GDM1 (cell line): Measurements from ENCODE around the gene GARNL3.

ENCODE experiments used
- DNase-seq: peaks from one replicate; lab custom pipeline; 2025; lab: John Stamatoyannopoulos, UW

Gene GARNL3

DNA sequence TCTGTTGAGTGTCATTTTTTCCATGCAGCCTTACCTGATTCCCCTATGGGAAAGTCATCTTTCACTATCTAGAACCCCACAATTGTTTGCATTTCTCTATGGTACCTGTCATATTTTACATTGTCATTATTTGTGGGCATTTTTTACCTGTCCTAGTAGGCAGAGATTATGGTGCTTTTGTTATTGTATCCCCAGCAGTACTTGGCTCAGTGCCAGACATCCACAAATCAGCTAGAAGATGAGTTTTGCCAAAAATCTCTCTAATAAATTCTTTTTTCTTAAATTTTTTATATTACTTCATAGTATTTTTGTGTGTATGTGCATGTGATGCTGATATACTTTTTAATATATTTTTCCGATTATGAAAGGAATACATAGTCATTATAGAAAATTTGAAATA lies 13.2 kb downstream of the GARNL3 start:
- no peak for DNase-seq

DNA sequence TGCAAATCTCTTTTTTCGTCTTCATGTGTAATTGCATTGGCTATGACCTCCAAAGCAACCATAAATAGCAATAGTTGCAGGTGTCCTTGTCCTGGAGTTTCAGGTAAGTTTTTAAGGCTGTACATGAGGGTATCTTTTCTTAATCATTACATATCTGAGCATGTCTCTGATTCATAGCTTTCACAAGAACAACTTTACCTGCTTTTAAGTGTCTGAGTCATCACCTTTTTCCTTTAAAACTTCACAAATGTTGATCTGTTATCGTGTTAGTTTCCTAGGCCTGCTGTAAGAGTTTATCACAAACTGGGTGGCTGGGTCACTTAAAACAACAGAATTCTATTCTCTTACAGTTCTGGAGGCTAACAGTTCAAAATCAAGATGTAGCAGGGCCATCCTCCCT lies 13.8 kb downstream of the GARNL3 start:
- no peak for DNase-seq

DNA sequence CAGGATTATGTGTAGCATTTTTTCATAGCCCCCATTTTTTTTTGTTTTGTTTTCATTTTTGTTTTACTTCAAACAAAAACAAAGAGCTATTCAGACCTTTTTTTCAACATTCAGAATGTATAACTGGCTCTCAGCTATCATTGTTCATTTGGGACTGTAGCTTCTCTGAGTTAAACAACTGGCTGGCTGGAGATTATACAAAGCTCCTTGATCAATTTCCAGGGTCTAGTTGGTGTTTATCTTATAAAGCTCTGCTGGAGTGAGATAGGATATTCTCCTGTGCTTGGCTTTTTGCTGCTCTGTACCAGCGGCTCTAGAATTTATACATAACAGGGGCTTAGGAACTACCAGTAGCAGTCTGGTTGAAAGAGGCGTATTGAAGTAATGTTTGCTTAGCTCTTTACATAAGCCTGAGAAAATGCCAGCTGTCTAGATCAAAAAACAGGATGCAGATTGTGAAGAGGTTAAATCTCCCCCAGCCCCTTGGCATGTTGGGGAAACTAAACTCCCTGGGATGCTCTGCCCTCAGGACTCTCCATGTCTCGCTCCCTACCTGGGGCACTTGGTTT lies 15.2 kb downstream of the GARNL3 start:
- no peak for DNase-seq

DNA sequence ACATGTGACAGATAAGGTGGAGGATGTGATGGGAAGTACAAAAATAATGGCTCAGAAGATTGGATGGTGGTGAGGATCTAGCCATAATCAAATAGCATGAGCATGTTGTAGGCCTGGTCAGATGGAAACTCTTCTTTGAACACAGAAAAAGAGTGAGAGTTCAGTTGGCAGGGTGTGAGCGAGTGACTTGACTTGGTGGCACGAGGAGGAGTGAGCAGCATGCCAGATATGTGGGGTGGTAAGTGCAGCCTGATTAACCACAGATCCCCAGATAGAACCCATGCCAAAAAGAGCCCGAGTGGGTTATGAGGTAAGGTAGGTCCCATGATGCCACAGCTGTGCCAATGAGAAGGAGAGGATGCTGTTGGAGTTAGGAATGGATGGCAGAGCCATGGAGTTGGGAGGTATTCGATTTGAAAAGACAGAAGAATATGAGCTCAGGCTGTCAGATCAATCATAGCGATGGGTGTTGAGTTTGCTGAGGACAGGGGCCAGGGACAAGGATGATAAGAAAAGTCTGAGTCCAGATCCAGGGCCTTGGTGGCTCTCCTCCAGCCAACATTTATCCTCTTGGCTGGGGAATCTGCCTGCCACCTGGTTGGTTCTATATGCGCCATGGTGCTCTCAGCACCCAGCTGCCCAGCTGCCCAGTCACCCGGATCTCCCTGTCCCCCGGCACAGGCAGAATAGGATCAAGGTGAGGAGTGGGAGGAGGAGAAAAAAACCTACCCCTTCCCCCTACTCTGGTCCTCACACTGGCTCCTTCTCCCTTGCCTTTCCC lies 16.5 kb downstream of the GARNL3 start:
- DNase-seq: no peak

DNA sequence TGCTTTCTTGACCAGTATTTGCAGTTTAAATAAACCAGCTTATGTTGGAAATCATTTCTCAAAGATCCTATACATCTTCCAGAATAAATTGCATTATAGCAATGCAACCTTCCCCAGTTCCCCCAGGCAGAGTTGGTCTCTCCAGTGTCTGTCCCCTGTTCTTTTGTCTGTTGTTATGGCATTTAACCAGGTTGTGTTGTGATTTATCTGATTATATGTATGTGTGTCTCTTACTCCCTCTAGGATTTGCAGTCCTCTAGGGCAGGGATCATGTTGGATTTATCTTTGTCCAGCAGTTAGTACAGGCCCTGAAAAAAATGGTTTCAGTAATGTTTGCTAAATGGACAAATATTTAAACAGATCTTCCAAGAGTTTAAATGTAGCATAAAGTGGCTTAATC lies 17.3 kb downstream of the GARNL3 start:
- no peak for DNase-seq

DNA sequence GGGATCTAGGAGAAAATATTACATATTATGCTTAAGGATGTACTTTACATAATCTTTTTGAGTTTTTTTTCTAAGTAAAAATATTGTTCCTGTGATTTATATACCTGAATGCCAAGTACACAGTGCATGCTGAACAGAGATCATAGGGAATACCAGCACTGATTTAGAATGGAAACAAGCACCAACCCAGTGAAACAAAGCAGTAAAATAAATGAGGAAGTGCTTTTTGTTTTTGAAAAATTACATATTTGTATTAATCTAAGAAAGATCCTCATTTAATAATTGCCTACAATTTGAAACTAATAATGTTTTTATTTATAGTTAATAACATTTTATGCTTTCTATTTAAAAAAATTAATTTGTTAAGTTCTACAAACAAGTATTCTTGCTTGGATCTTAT lies 18.0 kb downstream of the GARNL3 start:
- no peak for DNase-seq

DNA sequence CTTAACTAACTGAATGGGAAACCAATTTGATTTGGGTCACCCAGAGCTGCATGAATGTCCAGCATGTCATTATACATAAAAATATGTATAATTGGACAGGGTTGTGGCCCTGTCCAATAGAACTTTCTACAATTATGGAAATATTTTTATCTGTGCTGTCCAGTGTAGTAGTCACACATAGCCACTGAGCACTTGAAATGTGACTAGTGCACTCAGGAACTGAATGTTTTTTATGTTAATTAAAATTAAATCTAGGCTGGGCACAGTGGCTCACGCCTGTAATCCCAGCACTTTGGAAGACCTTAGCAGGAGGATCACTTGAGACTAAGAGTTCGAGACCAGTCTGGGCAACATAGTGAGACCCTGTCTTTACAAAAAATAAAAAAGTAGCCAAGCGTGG lies 18.6 kb downstream of the GARNL3 start:
- DNase-seq: no peak

DNA sequence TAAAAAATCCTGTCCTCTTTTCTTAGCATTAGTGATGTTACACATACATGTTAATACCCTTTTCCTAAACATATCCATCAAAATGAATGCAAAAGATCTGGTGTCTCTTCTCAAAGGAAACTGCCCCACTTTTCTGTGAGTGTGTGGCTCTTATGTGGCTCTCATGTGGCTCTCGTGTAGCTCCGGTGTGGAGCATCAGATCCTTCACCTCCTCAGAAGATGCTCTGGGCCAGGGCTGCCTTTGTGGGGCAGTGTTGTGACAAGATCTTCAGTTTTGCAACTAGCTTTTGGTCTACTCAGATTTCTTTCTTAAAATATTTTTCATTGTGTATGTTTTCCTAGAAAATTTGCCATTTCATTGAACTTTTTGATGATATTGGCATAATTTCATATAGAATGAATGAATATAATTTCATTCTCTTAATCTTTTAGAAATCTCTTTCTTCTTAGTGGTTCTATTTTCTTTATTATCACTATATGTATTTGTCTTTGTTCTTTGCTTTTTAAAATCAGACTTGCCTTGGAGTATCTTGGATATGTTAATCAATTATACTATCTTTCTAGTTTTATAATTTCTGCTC lies 19.4 kb downstream of the GARNL3 start:
- no peak for DNase-seq

DNA sequence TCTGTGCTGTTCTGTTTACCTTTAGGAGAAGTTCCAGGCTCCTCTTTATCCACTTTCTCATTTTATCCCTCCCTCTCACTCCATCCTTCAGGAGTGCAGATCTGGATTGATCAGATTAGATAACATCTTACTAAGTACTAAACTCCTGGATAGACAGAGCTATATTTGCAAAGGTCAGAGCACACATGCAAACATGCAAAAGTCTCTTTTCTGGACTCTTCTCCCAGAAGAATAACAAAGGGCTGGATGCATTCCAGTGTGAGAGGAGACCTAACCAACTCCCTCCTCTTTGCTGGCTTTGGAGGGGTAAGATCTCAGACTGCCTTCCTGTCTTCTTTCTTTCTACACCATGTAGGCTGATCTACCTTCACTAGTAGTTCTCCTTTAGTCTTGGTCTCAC lies 21.4 kb downstream of the GARNL3 start:
- no peak for DNase-seq

DNA sequence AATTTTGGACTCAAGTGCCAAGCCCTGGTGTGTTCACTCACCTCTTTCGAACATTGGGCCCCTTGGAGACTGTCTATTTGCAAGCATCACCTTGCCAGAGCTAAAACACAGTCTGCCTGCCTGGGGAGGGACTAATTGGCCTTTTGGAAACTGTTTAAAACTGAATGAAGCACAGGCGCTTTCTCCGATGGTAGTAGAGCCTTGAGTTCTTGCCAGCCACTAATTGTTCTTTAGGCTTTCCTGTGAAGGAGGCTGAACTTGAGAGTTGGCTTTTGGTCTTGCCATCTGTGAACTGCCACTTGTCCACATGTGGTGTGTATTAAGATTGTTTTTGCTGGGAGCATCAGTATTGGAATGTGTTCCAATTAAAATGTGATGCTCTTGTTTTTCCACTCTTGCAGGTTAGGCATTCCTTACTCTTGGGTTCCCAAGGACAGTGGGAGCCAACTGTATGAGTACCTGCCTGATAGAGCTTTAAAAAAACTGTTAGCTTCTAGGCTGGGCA lies 26.0 kb downstream of the GARNL3 start:
- no peak for DNase-seq

DNA sequence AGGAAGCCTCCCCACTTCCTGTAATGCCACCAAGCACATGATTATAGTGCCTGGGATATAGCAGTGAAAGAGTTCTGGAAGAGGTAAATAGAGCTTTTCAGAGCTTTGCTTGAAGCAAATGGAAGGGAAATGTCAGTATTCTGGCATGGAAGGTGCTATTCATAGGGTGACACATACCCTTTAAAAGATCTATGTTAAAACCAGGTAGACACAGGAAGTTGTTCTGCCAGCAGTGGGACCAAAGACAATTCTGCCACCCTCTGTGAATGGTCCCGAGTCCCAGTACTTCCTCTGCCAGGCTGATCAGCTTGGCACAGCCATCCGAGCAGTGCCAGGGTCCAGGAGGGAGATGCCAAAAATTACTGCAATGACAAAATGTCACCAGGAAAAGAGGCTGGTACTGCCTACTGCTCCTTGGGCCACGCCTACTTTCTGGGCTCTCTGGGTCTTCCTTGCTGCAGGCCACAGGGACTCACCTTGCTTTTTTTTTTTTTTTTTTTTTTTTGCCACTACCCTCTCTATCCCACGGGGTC lies 26.7 kb downstream of the GARNL3 start:
- no peak for DNase-seq

DNA sequence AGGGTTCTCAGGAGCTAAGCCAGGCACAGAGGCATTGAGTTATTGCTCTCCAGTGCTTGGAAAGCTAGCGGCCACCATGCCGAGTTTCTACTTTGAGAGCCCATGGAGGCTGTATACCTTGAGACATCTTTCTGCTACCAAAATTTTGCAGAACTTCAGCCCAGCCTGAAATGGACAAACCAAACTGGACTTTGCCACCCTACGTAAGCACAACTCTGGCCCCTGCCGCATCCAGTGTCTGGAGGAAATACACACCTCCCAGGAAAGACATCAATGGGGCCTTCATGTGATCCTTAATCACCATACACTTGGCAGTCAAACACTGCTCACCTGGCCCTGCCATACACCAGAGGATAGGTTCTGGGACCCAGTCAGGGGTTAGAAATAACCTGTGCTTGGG lies 27.8 kb downstream of the GARNL3 start:
- no peak for DNase-seq

DNA sequence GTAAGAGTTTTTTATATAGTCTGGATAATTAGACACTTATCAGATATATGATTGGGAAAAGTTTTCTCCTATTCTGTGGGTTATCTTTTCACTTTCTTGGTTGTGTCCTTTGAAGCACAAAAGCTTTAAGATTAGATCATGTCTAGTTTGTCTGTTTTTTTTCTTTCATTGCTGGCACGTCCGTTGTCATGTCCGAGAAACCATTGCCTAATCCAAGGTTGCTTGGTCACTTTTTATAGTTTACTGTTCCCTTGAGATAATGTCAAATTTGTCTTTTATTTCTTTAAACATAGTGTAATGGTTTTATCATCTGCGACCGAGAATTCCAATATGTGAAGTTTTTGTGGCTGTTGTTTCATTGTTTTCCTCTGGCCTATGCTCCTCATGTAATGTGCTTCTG lies 28.8 kb downstream of the GARNL3 start:
- DNase-seq: no peak

DNA sequence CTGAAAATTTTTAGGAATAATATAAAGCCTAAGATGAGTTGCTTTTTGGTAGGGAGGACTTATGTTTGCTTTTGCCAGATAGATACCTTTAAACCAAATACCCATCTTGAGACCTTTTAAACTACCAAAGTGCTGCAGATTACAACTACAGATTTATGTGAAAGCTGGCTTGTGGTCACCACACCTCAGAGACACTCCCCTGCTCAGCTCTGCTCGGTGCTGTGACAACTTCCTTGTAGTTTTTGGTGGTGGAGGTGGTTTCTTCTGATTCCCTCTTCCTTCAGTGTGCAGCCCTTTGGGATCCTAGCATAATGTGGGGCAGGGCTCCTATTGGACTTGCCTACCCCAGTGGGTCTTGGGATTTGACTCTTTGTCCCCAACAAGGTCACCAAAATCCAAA lies 29.2 kb downstream of the GARNL3 start:
- DNase-seq: no peak

DNA sequence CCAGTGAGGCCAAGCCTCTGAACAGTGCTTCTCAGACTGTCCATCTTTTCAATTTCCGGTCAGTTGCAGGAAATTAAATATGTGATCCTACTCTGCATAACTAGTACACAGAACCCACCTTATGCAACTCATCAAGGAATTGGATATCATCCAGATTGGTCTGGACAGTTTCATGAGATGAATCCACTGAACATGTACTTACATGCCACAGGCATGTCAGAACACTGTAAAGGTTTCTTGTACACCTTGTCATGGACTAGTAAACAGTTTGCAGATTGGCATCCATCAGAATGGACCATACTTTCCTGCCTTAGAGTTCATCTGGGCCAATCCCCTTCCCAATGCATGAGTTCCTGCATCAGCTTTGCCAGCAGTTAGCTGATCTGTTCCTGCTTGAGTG lies 30.4 kb downstream of the GARNL3 start:
- no peak for DNase-seq

DNA sequence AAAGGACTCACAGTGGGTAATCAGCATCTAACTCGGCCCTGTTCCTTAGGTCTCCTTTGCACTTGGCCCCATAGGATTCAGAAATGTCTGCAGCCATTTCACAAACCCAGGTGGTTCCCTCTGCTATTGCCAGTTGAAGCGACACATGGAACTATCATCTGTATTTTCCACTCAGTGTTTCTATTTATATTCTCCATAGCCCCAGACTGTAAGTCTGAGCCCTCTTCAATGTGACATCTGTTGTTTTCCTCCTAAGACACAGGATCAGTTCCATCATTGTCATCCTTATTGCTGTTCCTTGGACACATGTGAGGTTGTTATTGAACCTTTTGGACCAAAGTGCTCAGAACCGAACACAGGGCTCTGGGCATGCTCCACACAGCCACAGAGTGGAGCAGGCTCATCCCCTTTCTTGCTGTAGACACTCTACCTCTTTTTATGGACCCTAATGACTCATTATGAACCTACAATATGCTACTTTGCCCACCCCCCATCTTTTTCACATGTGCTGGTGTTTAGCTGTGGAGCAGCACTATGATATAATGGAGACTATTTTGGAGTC lies 36.4 kb downstream of the GARNL3 start:
- DNase-seq: no peak

DNA sequence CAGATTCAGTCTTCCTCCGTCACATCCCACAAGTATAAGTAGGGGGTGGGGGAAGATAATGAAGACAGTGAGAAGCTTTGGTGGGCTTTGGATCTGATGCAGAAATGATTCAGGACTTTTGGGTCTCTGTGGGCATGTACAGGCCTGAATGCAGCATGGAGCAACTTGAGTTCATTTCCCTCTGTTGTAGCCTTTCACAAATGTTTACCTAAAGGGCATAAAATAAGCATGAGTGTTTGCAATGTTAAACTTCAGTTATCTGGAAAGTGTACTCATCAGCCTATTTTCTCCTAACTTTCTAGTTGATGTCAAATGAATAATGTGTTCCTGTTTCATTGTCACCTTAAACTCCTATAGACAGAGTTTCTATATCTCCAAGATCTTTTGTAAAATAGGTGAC lies 39.3 kb downstream of the GARNL3 start:
- DNase-seq: no peak

DNA sequence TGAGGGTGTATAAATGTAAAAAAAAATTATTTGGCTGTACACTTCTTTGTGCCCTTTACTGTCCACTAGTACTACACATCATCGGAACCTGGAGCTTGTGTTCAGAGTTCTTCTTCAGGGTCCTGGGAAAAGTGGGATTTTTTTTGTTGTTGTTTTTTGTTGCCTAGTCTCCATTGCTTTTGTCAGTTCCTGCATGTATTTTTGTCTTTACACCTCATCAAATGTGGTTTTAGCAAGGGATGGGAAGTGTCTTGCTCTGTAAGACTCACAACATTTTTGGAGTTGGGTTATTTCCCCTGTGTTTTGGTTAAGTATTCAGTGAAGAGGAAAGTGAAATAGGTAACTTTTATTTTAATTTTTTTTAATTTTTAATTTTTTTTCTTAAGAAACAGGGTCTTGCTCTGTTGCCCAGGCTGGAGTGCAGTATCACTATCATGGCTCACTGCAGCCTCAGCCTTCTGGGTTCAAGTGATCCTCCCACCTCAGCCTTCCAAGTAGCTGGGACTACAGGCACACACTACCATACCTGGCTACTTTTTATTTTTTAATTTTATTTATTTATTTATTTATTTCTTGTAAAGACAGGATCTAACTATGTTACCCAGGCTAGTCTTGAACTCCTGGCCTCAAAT lies 40.7 kb downstream of the GARNL3 start:
- DNase-seq: no peak

DNA sequence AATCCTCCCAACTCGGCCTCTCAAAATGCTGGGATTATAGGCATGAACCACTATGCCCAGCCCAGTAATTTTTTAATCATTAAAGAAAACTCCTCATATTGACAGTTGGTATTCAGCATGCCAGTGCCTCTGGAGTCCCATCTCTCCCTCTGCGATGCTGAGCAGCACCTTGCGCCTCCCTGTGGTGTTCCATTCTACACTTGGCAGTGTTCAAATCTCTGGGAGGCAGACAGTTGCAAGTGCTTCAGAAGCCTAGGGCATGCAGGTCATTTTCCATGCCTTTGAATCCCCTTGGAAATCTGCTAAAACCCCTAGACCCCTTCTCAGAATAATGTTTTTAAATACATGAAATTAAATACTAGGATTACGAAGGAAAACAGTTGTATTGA lies 41.3 kb downstream of the GARNL3 start:
- DNase-seq: no peak

DNA sequence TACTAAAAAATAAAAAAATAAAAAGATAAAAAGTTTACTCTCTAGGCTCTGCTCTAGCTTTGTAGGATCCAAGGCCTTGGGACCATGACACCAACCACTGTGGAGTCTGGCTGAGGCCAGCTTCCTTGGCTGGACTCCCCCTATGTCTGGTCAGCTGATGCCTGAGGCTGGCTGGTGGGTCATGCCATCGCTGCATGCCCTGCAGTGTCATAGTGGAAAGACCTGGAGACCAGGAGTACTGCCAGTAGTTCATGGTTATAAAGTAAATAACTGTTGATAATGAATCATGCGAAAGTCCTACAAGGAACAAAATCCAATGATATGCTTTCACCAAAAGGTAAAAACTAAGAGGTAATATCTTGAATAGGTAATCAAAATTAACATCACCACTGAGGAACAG lies 43.2 kb downstream of the GARNL3 start:
- no peak for DNase-seq

DNA sequence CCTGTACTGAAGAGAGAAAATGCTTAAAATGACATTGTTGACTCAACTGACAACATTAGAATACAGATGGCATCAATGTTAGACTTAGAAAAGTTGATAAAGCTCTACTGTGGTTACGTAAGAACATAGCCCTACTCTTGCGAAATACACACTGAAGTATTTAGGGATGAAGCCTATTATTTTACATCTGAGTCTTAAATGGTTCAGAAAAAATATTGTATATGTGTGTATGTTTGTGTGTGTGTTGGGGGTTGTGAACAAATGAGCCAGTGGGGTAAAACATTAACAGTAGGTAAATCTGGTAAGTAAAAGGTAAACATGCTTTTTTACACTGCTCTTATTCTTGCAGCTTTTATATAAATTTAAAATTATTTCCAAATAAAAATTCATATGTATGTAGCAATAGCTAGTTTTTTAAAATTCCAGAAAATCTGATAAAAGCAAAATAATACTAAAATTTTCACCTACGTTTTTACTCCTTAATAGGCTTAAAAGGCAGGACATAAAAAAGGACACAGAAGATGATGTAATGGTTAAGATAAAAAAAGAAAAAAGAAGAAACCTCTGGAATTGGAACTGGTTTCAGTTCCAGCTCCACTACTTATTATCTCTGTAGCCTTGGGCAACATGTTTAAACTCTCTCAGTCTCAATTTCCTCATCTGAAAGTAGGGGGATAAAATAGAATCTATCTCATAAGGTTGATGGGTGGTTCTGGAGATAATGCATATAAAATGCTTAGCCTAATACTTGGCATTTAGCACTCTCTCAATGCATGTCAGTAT lies 44.3 kb downstream of the GARNL3 start:
- DNase-seq: no peak

DNA sequence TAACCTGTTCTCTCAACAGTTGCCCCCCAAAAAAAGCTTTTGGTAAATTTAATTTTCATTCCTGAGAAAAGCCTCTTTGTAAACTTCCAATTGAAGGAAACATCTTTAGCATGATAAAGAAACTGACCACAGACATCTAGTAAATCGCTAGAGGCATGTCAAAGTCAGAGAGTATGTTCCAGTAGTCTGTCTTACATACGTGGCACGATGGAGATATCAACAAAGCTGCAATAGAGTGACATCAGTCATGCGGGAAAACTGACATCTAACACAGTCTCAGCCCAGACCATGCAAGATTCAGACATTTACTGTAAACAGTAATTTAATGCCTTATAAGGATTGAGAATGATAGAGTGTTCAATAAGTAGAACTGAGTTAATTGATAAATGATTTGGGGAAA lies 45.1 kb downstream of the GARNL3 start:
- DNase-seq: no peak
